CD4-positive, alpha-beta T cell treated with Interleukin-2 at 100 ng/mL for 4 hours (primary cell): ENCODE measurements around the gene TCERG1L.

Source experiments
- DNase-seq: peaks from one replicate; pipeline ENCODE4 v3.0.0-alpha.2; 2020; ENCODE audit warnings: low spot score

TCERG1L gene

DNA sequence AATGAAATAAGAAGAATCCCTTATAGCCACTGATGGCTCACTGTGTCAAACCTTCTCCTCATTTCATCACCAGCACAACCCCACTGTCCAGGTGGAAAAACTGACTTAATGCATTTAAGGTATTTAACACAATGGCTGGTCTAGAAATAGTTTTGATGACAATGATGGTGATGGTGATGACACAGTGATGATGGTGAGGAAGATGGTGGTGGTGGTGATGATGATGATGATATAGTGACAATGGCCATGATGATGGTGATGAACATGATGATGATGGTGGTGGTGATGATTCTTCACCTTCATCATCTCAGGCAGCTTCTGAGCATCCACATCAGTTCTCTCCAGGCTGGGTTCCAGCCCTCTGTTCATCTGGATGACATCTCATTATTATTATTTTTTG, 186.6 kb downstream of the TCERG1L start:
- no peak for DNase-seq

- no peak for DNase-seq
Measured at GRCh38 chr10:131123496-131123895, 188.0 kb downstream of the TCERG1L start.

- DNase-seq = no peak
Measured at GRCh38 chr10:131121511-131122035, 189.9 kb downstream of the TCERG1L start.

DNA sequence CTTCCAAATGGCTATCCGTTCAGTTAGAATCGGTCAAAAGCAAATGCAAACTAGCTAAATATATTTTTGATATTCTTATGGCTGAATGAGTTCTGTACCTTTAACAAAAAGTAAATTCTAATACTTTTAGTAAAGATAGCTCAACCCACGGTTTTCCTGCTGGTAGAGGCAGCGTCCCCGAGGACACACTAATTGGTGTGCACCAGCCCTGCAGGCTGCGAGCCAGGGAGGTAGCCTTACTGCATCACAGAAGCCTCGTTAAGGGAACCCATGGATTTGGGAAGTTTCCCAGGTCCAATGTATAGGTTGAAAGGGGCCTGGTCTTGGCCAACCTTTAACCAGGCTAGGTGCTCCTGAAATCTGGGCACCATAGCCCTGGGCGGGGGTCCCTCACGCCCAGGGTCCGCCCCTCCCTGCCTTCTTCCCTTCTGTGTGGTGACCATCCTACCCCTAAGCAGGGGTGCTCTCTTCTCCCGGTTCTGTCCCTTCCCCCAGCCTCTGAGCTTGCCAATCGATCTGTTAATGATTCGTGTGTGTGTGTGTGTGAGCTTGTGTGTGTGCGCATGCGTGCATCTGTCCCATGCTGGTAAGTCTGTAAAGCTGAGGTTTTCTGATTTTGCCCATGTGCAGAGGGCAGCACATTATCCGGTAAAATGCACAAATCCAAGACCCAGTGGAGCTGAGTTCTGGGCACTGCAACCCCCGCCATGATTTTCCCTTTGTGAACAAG, 191.7 kb downstream of the TCERG1L start:
- DNase-seq = no peak

GRCh38 chr10:131117416-131118212, 193.9 kb downstream of the TCERG1L start:
- DNase-seq = no peak

- no peak for DNase-seq
Measured at GRCh38 chr10:131116991-131117375, 194.5 kb downstream of the TCERG1L start.

DNA sequence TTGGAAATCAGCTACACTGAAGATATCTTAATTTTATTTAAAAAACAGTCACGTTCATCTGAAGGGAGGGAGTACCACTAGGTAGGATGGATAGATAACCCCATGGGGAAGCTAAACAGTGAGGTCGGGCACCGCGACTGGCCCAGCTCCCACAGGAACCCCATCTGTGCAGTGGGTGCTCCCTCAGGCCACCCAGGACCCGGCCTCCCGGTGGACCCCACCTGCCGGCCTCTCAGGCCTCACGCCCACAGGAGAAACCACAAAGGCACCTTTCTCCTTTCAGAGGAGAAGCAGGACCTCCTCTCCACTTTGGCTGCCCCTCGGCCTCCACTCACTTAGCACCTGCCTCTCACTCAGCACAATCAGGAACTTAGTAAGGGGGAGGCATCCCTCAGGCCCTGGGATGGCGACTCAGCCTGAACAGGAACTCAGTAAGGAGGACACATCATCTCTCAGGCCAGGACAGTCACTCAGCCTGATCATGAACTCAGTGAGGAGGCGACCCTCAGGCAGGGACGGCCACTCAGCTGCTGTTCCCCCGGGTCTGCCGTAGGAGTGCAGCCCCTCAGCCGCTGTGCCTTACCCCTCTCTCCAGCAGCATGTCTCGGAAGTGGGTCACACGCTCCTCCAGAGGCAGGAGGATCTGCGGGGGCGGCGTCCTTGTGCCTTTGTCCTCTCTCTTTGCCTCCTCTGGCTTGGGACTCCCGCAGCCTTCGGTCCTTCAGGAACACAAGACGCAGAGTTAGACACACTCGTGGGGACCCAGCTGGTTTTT, 195.1 kb downstream of the TCERG1L start:
- DNase-seq = no peak

DNA sequence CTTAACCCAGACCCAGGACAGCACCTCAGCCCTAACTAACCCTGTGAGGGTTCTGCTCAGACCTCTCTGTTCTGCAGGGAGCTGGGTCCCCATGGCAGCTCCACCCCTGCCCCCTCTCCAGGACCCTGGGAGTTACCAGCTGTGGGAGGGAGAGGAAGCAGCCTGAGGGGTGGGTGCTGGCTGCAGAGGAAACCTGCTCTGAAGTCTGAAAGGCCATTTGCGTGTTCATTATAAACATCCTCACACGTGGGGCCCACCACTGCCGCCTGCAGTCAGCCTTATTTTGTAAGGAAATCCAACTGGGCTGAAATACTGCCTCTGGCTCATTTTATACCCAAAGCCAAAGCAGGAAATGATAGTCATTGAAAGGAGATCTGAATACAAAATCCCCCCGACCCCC, 195.7 kb downstream of the TCERG1L start:
- no peak for DNase-seq

GRCh38 chr10:131115321-131115720, 196.2 kb downstream of the TCERG1L start:
- DNase-seq = no peak

DNA sequence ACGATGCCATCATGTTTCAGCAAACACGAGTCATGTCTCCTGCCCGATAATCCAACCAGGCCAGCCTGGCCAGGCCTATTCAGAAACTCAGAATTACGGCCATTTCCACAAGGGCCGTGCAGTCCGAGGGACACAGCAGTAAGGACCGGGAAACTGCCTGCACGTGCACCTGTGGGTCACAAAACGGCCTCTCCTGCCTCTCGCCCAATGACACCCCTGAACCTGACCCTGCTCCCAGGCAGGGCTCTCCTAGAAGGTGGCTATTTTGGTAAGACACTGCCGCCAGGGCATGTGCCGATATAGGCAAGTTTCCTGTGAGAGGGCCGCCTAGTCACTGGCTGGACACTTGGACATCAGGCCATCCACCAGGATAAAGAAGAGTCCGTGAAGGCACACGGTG, 196.7 kb downstream of the TCERG1L start:
- no peak for DNase-seq

DNA sequence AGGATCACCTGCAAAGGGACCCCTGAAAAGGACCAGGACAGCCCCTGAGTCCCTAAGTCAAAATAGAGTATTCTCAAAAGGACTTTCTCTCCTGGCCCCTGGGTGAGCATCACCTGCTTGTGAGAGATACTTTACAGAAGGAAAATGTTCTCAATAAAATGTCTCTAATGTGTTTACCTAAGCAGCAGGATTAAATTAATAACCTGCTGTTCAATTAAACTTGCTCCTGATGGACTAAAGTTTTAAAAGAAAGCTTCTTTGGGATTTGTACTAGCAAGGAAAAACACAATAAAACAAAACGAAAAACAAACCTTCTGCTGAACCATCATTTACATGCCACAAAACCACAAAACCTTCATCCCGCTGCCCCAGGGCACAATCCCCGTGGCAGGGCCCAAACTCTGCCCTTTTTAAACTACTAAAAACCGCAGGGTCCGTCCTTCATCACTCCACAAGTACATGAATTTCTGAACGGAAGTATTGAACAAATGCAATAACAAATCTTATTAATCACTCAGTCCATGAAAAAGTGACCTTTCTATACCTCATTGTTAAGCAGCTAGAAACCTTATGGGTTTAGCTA, 197.7 kb downstream of the TCERG1L start:
- DNase-seq = no peak

DNA sequence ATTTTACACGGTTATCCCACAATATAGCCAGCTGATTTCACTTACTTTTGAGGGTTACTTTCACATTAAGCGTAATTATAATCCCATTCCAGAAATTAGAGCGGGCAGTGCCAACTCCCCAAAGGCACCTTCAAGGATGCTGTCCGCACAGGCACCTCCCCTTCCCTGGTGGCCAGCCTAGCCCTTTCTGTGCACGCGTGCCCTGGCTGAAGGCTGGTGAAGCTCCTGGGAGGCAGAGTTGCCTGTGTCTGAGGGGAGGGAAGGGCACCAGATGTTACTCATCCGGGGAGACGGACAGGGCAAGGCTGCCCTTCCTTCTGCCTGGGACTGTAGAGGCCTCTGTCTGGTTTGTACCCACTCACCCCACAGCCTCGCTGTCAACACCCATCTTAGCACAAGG, 198.4 kb downstream of the TCERG1L start:
- DNase-seq = no peak

DNA sequence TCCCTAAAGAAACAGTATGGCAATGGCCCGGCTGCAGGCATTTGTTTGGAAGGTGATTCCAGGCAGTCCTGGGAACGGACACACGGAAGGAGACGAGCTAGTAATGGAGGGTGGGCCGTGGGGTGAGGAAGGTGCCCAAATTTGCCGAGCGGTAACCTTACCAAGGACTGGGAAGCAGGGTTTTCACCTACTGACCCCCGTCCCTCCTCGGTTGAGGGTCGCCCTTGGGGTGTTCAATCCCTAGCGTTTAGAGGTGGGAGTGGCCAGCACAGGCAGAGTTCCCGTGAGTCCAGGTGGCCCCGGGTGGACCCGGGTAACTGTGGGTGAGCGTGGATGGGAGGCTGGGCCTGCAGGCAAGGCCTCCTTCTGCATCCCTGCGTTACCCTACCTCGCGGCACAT, 198.8 kb downstream of the TCERG1L start:
- no peak for DNase-seq

- DNase-seq = no peak
Measured at GRCh38 chr10:131111471-131112080, 199.9 kb downstream of the TCERG1L start.

DNA sequence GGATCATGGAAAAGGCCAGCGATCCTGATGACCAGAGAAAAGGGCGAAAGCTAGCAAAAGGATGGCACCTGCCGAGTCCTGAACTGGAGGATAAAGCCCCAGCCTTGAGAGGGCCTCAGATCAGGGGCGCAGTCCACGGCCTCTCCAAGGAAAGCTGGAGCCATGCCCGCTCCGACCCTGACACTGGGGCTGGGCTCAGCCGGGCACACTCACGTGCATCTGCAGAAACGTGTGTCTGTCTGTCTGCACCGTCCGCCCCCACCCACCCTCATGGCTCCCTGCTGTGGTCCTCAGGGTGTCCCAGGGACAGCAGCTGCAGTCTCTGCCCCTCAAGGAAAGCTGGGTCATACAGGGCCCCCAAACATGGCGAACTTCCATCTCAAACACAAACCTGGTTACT, 200.5 kb downstream of the TCERG1L start:
- no peak for DNase-seq

GRCh38 chr10:131110241-131110783, 201.2 kb downstream of the TCERG1L start:
- no peak for DNase-seq

DNA sequence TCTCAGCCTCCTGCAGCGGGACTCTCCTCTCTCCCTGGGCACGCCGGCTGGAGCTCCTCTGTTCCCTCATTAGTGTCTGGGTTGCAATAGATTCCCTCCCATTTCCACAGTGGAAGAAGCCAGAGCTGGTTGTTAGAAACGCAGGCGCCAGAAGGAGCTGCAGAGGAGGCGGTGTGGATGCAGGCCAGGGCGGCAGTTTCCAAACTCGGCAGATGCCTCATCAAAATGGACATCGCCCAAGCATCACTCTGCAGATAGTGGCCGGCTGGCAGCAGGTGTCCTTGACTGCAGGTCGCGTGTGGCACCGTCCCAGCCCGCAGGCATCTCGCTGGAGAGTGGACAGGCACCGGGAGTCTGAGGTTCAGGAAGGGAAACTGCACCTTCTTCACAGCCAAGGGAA, 201.8 kb downstream of the TCERG1L start:
- no peak for DNase-seq

GRCh38 chr10:131109291-131109690, 202.2 kb downstream of the TCERG1L start:
- DNase-seq = no peak

DNA sequence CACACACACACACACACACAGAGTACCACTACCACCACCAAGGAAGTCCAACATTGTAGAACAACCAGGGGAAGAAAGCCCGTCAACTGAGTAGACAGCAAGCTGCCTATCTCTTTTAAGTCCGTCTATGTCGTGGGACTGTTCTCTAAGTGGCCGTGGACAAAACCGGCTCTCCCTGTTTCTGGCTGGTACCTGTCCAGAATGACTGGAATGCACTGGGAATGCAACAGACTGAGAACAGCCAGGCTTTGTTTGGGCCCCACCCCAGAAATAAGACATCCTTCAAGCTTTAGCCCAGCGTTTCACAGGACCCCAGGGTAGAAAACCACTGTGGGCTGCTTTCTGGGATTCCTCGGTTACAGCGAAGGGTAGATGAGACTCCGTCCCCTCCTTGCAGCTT, 203.6 kb downstream of the TCERG1L start:
- no peak for DNase-seq

DNA sequence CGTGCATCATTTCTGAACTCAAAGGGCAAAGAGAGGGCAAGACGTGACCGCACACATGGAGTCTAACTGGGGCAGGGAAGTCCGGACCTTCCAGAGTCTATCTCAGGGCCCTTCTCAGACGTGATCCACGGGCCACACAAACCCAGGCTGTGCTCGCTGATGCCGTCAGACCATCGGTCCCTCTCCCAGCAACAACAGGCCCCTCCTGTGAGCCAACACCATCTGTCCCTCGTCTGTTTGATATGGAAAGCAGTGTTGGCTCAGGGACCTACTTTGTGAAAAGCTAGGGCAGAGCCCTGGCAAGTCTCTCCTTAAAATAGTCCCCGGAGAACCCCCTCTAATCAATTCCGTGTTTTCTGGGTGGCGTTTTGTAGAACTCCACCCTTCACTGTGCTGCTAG, 208.8 kb downstream of the TCERG1L start:
- DNase-seq = no peak

DNA sequence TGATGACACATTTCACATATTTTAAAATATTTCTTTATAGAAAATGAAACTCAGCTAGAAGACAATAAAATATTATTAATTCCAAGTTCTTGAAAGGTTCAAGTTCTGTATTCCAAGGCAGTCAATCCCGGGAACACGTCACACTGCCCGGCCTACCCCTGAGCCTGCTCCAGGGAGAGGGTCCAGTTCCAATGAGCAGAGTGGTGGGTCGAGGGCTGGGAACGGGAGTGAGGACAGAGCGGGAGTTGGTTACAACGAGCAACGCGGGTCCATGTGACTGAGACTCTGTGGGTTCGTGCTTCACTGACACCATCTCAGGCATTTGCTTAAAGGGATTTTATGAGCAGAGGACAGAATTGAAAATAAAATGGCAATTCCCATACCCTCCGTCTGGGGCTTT, 209.4 kb downstream of the TCERG1L start:
- DNase-seq = no peak
